ENCODE measurements around the gene POLR3A. TPM values are rescaled to one million over a fixed set of nuclear protein-coding genes. Genes with fewer than 3 reads are reported as not detected.
A peak's percentile ranks its signal among the peaks of the same experiment; 100 is the strongest.

Gene POLR3A
- total and polyA plus RNA-seq, 2 of the 13 experiments (the other 11 are each of a cell fraction or from before 2014, with no cell fraction given): 13.6 to 19.2 TPM

DNA sequence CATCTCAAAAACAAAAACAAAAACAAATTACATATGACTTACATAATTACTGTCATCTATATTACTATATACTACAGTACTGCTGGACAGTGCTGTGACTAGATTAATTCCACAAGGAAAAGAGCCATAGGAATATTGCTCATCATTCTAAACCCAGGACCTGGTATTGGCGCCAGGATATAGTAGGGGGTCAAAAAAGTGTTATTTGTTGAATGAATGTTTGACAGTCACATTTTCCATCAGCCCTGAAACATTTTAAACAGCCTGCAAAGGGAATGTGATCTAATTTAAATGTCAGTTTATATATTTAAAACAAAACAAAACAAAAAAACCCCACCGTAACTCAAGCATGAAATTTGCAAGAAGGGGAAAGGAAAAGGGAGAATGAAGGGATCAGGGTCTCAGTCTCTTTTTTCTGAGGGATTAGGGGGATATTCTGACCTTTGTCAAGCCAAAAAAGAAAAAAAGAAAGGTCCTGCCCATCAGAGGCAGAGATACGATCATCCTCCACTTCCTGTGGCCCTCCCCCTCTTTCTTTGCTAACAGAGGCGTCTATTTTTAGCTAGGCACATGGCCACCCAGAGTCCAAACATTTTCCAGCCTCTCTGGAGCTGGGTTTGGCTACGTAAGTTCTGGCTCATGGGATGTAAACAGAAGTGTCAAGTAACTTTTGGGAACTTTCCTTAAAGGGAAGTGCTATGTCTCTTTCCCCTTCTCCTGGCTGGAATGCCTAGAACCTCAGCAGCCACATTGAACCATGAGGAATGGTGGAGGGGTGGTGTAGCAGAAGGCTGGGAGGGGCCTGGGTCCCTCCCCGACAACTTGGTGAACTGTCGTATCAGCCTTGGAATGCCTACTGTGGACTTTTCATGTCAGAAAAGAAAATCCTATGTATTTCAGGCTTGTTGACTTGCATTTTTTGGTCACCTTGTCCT lies 58.2 kb downstream of the POLR3A start (continued):
- TF ChIP-seq, protein P1, sequence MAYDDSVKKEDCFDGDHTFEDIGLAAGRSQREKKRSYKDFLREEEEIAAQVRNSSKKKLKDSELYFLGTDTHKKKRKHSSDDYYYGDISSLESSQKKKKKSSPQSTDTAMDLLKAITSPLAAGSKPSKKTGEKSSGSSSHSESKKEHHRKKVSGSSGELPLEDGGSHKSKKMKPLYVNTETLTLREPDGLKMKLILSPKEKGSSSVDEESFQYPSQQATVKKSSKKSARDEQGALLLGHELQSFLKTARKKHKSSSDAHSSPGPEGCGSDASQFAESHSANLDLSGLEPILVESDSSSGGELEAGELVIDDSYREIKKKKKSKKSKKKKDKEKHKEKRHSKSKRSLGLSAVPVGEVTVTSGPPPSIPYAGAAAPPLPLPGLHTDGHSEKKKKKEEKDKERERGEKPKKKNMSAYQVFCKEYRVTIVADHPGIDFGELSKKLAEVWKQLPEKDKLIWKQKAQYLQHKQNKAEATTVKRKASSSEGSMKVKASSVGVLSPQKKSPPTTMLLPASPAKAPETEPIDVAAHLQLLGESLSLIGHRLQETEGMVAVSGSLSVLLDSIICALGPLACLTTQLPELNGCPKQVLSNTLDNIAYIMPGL (CRISPR knock-in tag; IDR thresholded peaks at IDR 0.05; ENCODE audit: borderline replicate concordance in 1 of 2, low read depth in 1 of 2): 0 out of 4 replicates have a peak, but pooled peaks of 1 of the 2 experiments have one; percentile 20
- TF ChIP-seq SCMH1 (CRISPR knock-in tag; IDR thresholded peaks at IDR 0.05; ENCODE audit: borderline replicate concordance) (no peak), SP1 (IDR thresholded peaks at IDR 0.05) (no peak), SP1 (CRISPR knock-in tag; IDR thresholded peaks at IDR 0.05) (peak; percentile 22), MED8 (CRISPR knock-in tag; IDR thresholded peaks at IDR 0.05; ENCODE audit: insufficient replicate concordance) (peak; percentile 51), HOXA3 (CRISPR knock-in tag; IDR thresholded peaks at IDR 0.05) (peak; percentile 53; the same call in 1 of the 2 replicates), EP300 (IDR thresholded peaks at IDR 0.05; ENCODE audit: low read depth in 2 of 2, low read length in 2 of 2) (peak in 1 of 2 experiments; percentile 84; a peak in 2 of 4 replicates), EP300 (CRISPR knock-in tag; IDR thresholded peaks at IDR 0.05; ENCODE audit: borderline replicate concordance) (no peak), ATF2 (CRISPR knock-in tag; IDR thresholded peaks at IDR 0.05) (peak; percentile 44; the same call in 1 of the 2 replicates), ZNF230 (CRISPR knock-in tag; IDR thresholded peaks at IDR 0.05) (peak; percentile 49; the same call in 1 of the 2 replicates), CAMTA2 (CRISPR knock-in tag; IDR thresholded peaks at IDR 0.05; ENCODE audit: borderline replicate concordance) (no peak), TP53 (CRISPR knock-in tag; conservative IDR thresholded peaks at IDR 0.05) (no peak), ZNF124 (CRISPR knock-in tag; IDR thresholded peaks at IDR 0.05) (0 out of 2 replicates have a peak, but pooled peaks have one; percentile 39), THRA (CRISPR knock-in tag; IDR thresholded peaks at IDR 0.05; ENCODE audit: borderline replicate concordance) (no peak; the same call in 1 of the 2 replicates), FOSL1 (CRISPR knock-in tag; IDR thresholded peaks at IDR 0.05; ENCODE audit: borderline replicate concordance) (no peak), MED13 (CRISPR knock-in tag; IDR thresholded peaks at IDR 0.05) (no peak)
- TF ChIP-seq, protein P2, sequence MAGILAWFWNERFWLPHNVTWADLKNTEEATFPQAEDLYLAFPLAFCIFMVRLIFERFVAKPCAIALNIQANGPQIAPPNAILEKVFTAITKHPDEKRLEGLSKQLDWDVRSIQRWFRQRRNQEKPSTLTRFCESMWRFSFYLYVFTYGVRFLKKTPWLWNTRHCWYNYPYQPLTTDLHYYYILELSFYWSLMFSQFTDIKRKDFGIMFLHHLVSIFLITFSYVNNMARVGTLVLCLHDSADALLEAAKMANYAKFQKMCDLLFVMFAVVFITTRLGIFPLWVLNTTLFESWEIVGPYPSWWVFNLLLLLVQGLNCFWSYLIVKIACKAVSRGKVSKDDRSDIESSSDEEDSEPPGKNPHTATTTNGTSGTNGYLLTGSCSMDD (CRISPR knock-in tag; IDR thresholded peaks at IDR 0.05): no peak
- TF ChIP-seq, protein P3, sequence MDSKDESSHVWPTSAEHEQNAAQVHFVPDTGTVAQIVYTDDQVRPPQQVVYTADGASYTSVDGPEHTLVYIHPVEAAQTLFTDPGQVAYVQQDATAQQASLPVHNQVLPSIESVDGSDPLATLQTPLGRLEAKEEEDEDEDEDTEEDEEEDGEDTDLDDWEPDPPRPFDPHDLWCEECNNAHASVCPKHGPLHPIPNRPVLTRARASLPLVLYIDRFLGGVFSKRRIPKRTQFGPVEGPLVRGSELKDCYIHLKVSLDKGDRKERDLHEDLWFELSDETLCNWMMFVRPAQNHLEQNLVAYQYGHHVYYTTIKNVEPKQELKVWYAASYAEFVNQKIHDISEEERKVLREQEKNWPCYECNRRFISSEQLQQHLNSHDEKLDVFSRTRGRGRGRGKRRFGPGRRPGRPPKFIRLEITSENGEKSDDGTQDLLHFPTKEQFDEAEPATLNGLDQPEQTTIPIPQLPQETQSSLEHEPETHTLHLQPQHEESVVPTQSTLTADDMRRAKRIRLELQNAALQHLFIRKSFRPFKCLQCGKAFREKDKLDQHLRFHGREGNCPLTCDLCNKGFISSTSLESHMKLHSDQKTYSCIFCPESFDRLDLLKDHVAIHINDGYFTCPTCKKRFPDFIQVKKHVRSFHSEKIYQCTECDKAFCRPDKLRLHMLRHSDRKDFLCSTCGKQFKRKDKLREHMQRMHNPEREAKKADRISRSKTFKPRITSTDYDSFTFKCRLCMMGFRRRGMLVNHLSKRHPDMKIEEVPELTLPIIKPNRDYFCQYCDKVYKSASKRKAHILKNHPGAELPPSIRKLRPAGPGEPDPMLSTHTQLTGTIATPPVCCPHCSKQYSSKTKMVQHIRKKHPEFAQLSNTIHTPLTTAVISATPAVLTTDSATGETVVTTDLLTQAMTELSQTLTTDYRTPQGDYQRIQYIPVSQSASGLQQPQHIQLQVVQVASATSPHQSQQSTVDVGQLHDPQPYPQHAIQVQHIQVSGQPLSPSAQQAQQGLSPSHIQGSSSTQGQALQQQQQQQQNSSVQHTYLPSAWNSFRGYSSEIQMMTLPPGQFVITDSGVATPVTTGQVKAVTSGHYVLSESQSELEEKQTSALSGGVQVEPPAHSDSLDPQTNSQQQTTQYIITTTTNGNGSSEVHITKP (CRISPR knock-in tag; IDR thresholded peaks at IDR 0.05; ENCODE audit: low read depth): peak; percentile 25; the same call in 1 of the 2 replicates
